ENCODE data around the gene PTPN11.

PTPN11 gene

GRCh38 chr12:112540021-112540420 lies 121.3 kb downstream of the PTPN11 start:
- no peak for DNase-seq (ENCODE audit: low read depth in 3 of 3)

DNA sequence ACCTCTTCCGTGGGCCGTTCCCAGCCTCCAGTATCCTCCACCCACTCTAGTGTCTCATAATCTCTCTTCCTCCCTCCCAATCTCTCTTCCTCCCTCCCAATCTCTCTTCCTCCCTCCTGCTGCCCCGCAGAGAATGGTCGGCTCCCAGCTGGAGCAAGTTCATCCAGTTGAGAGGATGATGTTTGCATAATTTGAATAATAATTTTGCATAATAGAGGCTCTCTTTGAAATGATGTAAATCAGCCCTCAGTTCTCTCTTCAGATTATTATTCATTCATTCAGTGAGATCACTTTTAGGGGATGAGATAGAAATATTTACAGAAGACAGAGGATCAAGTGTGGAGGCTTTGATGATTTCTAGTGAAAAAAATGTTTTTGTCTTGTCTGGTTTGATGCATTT lies 125.0 kb downstream of the PTPN11 start:
- no peak for DNase-seq (ENCODE audit: low read depth in 3 of 3)

GRCh38 chr12:112546339-112546738 lies 127.6 kb downstream of the PTPN11 start:
- no peak for DNase-seq (ENCODE audit: low read depth in 3 of 3)

DNA sequence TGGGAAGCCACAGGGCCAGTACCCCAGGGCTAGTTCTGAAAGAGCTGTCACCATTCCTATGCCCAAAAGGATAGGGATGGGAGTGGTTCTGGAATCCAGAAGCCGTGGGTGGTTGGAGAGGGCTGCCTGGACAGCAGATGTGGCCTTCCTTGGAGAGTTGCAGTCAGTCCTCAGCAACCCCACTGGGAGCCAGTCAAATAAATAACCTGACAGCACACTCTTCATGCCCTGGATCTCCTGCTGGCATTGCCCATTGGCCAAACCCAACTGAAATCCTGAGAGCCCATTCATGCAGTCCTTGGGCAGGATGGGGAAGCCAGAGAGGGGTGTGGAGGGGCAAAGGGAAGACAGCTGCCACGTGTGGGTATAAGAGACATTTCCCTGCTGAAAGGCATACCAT lies 128.2 kb downstream of the PTPN11 start:
- no peak for DNase-seq (ENCODE audit: low read depth in 3 of 3)

DNA sequence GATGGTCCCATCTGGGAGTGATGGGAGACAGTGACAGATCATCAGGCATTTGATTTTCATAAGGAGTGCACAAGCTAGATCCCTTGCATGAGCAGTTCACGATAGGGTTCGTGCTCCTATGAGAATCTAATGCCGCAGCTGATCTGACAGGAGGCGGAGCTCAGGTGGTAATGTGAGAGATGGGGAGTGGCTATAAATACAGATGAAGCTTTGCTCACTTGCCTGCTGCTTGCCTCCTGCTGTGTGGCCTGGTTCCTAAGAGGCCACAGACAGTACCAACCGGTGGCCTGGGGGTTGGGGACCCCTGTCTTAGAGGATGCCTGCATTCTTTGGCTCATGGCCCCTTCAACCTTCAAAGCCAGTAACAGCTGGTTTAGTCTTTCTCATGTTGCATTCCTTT lies 130.3 kb downstream of the PTPN11 start:
- no peak for DNase-seq (ENCODE audit: low read depth in 3 of 3)

DNA sequence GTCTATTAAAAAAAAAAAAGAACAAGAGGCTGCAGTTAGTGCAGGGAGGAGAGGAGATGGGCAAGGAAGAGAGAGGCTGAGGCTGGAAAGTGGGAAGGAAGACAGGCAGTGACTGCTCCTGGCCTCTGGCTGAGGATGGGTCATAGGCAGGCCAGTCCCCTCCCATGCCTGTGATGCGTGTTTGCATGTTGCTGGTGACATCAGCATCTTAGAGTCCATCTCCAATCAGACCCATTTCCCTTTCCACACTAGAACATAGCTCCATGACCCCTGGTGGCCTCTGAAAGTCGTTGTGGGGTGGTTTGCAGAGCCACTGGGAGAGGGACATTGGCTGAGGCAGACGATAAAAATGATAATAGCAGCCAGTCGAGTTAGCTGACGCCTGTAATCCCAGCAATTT lies 132.9 kb downstream of the PTPN11 start:
- no peak for DNase-seq (ENCODE audit: low read depth in 3 of 3)

DNA sequence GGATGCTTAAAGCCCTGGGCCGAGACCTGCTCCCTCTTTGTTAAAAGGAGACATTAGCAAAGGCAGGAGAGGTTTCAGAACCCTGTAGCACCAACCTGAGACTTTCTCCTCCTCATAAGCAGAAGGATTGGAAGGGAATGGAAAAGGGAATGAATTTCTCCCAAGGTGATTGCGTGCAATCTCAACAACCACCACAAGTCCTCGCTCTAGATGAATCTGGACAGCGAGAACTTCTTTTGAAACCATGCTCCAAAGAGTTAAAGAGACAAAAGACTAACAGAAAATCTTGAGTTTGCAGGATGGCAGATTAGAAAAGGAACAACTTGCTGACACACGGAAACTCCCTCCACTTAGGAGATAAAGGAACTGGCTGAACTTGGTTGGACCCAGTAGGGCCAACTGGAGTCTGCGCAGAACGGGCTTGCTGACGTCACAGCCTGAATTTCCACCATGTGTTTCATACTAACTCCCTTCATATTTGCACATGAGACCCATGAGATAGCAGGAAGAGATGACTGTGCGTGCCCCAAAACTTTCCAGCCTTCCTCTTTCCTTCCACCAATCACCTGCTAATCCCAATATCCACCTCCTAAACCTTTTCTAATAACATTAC lies 137.0 kb downstream of the PTPN11 start:
- DNase-seq (ENCODE audit: low read depth in 3 of 3): no peak

- no peak for DNase-seq (ENCODE audit: low read depth in 3 of 3)
These were observed 139.3 kb downstream of the PTPN11 start for GRCh38 chr12:112557951-112558630.

All from stimulated activated CD4-positive, alpha-beta T cell treated with anti-CD3 and anti-CD28 coated beads, TNF-alpha, amount 100 ng/mL, for 48 hours (primary cell).